ENCODE data around the gene TRMT10A. TPM values are rescaled to one million over a fixed set of nuclear protein-coding genes. Genes with fewer than 3 reads are reported as not detected.

Gene TRMT10A
- total and polyA plus RNA-seq, 2 donors (not counting 3 experiments of a cell fraction or from before 2014, with no cell fraction given), result 1.7 to 8.4 TPM

DNA sequence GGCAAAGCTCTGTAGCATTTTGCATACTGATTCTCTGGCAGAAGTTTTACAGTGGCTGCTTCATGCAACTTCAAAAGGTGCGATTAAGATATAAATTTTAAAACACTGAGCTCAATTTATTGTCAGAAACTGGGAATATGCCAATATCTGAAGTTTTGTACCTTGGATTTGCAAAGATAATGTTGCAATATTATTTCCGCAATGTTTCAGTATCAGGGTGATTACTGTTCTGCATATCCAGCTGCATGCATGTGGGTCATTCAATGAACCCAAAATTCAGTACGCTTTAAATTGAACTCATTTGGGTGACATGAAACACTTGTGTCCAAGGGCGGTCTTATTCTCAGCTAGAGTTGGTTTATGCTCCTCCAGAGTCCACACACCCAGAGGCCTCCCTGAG is 26.2 kb downstream of the TRMT10A start:
- H3K4me3 ChIP-seq (replicated peaks in 1 of 3; ENCODE audit: insufficient read depth in 1 of 3, low read depth in 1 of 3, low read length in 3 of 3), result no peak overlapping the region
- ChIA-PET CTCF (no interaction called here), POLR2A (no interaction called here)
- no peak overlapping the region for H3K9ac ChIP-seq (replicated peaks; ENCODE audit: extremely low read depth, insufficient read depth, low read length)
- TF ChIP-seq CTCF (IDR thresholded peaks at IDR 0.05; ENCODE audit: extremely low read depth in 1 of 2, insufficient read depth in 1 of 2, low read depth in 1 of 2, low read length in 2 of 2) (no peak), JUN (IDR thresholded peaks at IDR 0.05; ENCODE audit: borderline replicate concordance, insufficient read depth, insufficient read length, low read depth) (no peak), EZH2 (IDR thresholded peaks at IDR 0.05; ENCODE audit: borderline replicate concordance, low read depth, low read length, severe bottlenecking) (no peak), GATA2 (IDR thresholded peaks at IDR 0.05; ENCODE audit: insufficient read depth, insufficient read length, low read depth, low read length) (no peak), POLR2A (IDR thresholded peaks at IDR 0.05; ENCODE audit: low read depth, low read length) (no peak), MYC (IDR thresholded peaks at IDR 0.05; ENCODE audit: low read depth, low read length) (no peak), POLR2AphosphoS5 (IDR thresholded peaks at IDR 0.05; ENCODE audit: insufficient read depth, low read depth, low read length) (no peak), FOS (IDR thresholded peaks at IDR 0.05; ENCODE audit: borderline replicate concordance, insufficient read depth, low read length) (no peak)
- TF ChIP-seq, protein P1, sequence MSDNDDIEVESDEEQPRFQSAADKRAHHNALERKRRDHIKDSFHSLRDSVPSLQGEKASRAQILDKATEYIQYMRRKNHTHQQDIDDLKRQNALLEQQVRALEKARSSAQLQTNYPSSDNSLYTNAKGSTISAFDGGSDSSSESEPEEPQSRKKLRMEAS (IDR thresholded peaks at IDR 0.05; ENCODE audit: insufficient read depth, insufficient read length), result no peak
- no peaks in the 10 kb centered on the region for H3K9me1 ChIP-seq (replicated peaks; ENCODE audit: control insufficient read depth, extremely low read depth, insufficient read depth, low read length)
- H3K79me2 ChIP-seq (ENCODE audit: control insufficient read depth, insufficient read depth, low read length), result no peaks in the 10 kb centered on the region
- intact Hi-C loops (cut with micrococcal nuclease) (no loop called here), dilution Hi-C loops (cut with MboI; ENCODE audit: extremely low pct_ligation_motif_present, low sequenced_read_pairs) (no loop called here)
- FAIRE-seq (no peak), DNase-seq (ENCODE audit: low read depth, low spot score) (no peak)
- no peaks in the 10 kb centered on the region for H3K36me3 ChIP-seq (ENCODE audit: control insufficient read depth in 2 of 2, extremely low read depth in 1 of 2, insufficient read depth in 2 of 2, low read length in 2 of 2)
- H4K20me1 ChIP-seq (replicated peaks; ENCODE audit: control insufficient read depth, extremely low read depth, insufficient read depth, low read length), result no peaks in the 10 kb centered on the region
- no peak overlapping the region for H3K27ac ChIP-seq (ENCODE audit: insufficient read depth, low read depth, low read length)
- H3K4me2 ChIP-seq (ENCODE audit: insufficient read depth, low read length), result no peak overlapping the region
- H3K4me1 ChIP-seq (ENCODE audit: control insufficient read depth, extremely low read depth, insufficient read depth, low read length), result no peaks in the 10 kb centered on the region
- no peaks in the 10 kb centered on the region for H3K9me3 ChIP-seq (replicated peaks; ENCODE audit: control insufficient read depth, insufficient read depth, low read length)
- peaks cover 0 to 3% of the 10 kb centered on the region in 2 experiments for H3K27me3 ChIP-seq (ENCODE audit: control insufficient read depth in 2 of 2, insufficient read depth in 2 of 2, low read length in 2 of 2)
- H2AFZ ChIP-seq (ENCODE audit: low read depth, low read length), result no peak overlapping the region
- no TSS peak for BruUV-seq (replicated peaks)
